HepG2 (cell line): ENCODE results near the gene NINJ2. TPM values are rescaled to one million over a fixed set of nuclear protein-coding genes. Genes with fewer than 3 reads are reported as not detected.
A peak's percentile ranks its signal among the peaks of the same experiment; 100 is the strongest.

ENCODE experiments used
- CHCHD3 ChIP-seq: sonication (generic); formaldehyde crosslinking; IDR thresholded peaks from 2 replicates; pipeline ENCODE4 v1.8.0; 2022; ENCODE audit warnings: mild to moderate bottlenecking, missing genetic modification reagents, moderate library complexity
- KLF6 ChIP-seq: IDR thresholded peaks from 2 replicates; pipeline ENCODE4 v1.8.0; 2016; ENCODE audit warnings: missing biosample characterization, missing genetic modification reagents
- PHF21A ChIP-seq: sonication (generic); formaldehyde crosslinking; IDR thresholded peaks from 2 replicates; pipeline ENCODE4 v1.5.0; 2020; ENCODE audit warnings: mild to moderate bottlenecking, missing genetic modification reagents
- PRMT3 ChIP-seq: sonication (generic); formaldehyde crosslinking; IDR thresholded peaks from 2 replicates; pipeline ENCODE4 v1.8.1; 2022; ENCODE audit warnings: low read depth, mild to moderate bottlenecking, moderate library complexity, missing genetic modification reagents, borderline replicate concordance
- RAD21 ChIP-seq: fragments of 450-650 bp; formaldehyde crosslinking; IDR thresholded peaks from 2 replicates; pipeline ENCODE4 v1.5.0; 2020; ENCODE audit warnings: mild to moderate bottlenecking
- RXRA ChIP-seq: sonication (generic); formaldehyde crosslinking; IDR thresholded peaks from 2 replicates; pipeline ENCODE4 v1.5.1; 2020; ENCODE audit warnings: missing genetic modification reagents
- TGIF2 ChIP-seq: IDR thresholded peaks from 2 replicates; pipeline ENCODE4 v1.6.1; 2016; ENCODE audit warnings: control low read depth, missing compliant biosample characterization
- ZBTB3 ChIP-seq: sonication (generic); formaldehyde crosslinking; IDR thresholded peaks from 2 replicates; pipeline ENCODE4 v1.4.0; 2020; ENCODE audit warnings: low read depth, mild to moderate bottlenecking, moderate library complexity, missing genetic modification reagents, borderline replicate concordance
- ZBTB7B ChIP-seq: sonication (generic); formaldehyde crosslinking; IDR thresholded peaks from 2 replicates; pipeline ENCODE4 v1.4.0; 2020; ENCODE audit warnings: missing genetic modification reagents
- ZNF235 ChIP-seq: sonication (generic); formaldehyde crosslinking; IDR thresholded peaks from 2 replicates; pipeline ENCODE4 v1.8.1; 2023; ENCODE audit warnings: mild to moderate bottlenecking, missing genetic modification reagents, borderline replicate concordance
- ZNF441 ChIP-seq: sonication (generic); formaldehyde crosslinking; IDR thresholded peaks from 2 replicates; pipeline ENCODE4 v1.7.0; 2021; ENCODE audit warnings: missing genetic modification reagents, borderline replicate concordance
- ZNF598 ChIP-seq: sonication (generic); formaldehyde crosslinking; IDR thresholded peaks from 2 replicates; pipeline ENCODE4 v1.5.1; 2020; ENCODE audit warnings: mild to moderate bottlenecking, missing genetic modification reagents, borderline replicate concordance
- ZNF7 ChIP-seq: IDR thresholded peaks from 2 replicates; pipeline ENCODE4 v1.6.1; 2016; ENCODE audit warnings: missing biosample characterization, missing genetic modification reagents
- ZNF883 ChIP-seq: sonication (generic); formaldehyde crosslinking; IDR thresholded peaks from 2 replicates; pipeline ENCODE4 v1.5.1; 2020; ENCODE audit warnings: mild to moderate bottlenecking, missing genetic modification reagents; ENCODE audit errors: not compliant biosample characterization
- ZSCAN29 ChIP-seq: sonication (generic); formaldehyde crosslinking; conservative IDR thresholded peaks from 2 replicates; pipeline ENCODE4 v1.4.0; 2020; ENCODE audit warnings: mild to moderate bottlenecking, missing genetic modification reagents
- polyA plus RNA-seq, 8 experiments: library from polyadenylated mRNA; depleted of rRNA in 3 of 8; stranded (reverse) in 7 of 8; unstranded in 1 of 8; fragments of >200 nt; fragmentation: Illumina TruSeq in 4 of 8; extraction: Trizol in 4 of 8; gene quantifications; 2 replicates each; pipeline versions ENCODE4 v1.2.1 to v1.2.3, GENCODE V29; 2011 to 2016; ENCODE audit warnings: low read depth in 4 of 8, missing spikeins in 1 of 8, mixed read lengths in 1 of 8; ENCODE audit not compliant: insufficient read depth in 1 of 8
- total RNA-seq, 5 experiments: library from RNA; depleted of rRNA; stranded (reverse); fragments of >200 nt; fragmentation: Illumina TruSeq; extraction: Trizol; gene quantifications; 2 replicates each; pipeline ENCODE4 v1.2.3, GENCODE V29; 2016; ENCODE audit warnings: low read depth in 1 of 5
- TF ChIP-seq, protein P1 (sequence below): sonication (generic); formaldehyde crosslinking; IDR thresholded peaks from 2 replicates; pipeline ENCODE4 v1.4.0; 2020; ENCODE audit warnings: missing genetic modification reagents
- TF ChIP-seq, protein P2 (sequence below), 2 experiments: sonication (generic) in 1 of 2; formaldehyde crosslinking in 1 of 2; IDR thresholded peaks; 2 replicates each; pipeline versions ENCODE4 v1.6.1 to v1.9.0; 2014 to 2022; ENCODE audit warnings: antibody characterized with exemption in 1 of 2, borderline replicate concordance in 1 of 2, inconsistent platforms in 1 of 2, low read depth in 1 of 2, missing genetic modification reagents in 1 of 2
- TF ChIP-seq, protein P3 (sequence below): sonication (generic); formaldehyde crosslinking; IDR thresholded peaks from 2 replicates; pipeline ENCODE4 v1.5.0; 2020; ENCODE audit warnings: missing genetic modification reagents
- TF ChIP-seq, protein P4 (sequence below): sonication (generic); formaldehyde crosslinking; IDR thresholded peaks from 2 replicates; pipeline ENCODE4 v1.4.0; 2020; ENCODE audit warnings: missing genetic modification reagents

Gene NINJ2
- total and polyA plus RNA-seq, 2 of the 13 experiments (the other 11 are each of a cell fraction or from before 2014, with no cell fraction given): 0.62 to 3.8 TPM

DNA sequence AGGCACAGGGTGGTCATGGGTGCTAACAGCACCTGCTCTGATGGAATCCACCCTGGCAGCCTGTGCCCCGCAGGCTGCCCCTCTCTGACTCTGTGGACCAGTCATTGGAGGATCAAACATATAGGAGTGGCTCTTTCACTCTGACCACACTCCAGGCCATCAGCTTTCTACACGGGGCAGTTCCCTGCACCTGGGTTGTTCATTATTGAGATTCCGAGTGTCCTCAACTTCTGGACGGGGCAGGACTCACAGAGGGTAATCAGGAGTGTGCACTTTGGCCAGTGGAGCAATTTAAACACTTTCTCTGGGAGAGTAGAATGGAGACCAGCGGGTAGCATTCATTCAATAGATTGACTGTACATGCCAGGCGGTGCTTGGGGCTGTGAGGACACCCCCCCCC is 94.8 kb downstream of the NINJ2 start (continued):
- TF ChIP-seq, protein P1, sequence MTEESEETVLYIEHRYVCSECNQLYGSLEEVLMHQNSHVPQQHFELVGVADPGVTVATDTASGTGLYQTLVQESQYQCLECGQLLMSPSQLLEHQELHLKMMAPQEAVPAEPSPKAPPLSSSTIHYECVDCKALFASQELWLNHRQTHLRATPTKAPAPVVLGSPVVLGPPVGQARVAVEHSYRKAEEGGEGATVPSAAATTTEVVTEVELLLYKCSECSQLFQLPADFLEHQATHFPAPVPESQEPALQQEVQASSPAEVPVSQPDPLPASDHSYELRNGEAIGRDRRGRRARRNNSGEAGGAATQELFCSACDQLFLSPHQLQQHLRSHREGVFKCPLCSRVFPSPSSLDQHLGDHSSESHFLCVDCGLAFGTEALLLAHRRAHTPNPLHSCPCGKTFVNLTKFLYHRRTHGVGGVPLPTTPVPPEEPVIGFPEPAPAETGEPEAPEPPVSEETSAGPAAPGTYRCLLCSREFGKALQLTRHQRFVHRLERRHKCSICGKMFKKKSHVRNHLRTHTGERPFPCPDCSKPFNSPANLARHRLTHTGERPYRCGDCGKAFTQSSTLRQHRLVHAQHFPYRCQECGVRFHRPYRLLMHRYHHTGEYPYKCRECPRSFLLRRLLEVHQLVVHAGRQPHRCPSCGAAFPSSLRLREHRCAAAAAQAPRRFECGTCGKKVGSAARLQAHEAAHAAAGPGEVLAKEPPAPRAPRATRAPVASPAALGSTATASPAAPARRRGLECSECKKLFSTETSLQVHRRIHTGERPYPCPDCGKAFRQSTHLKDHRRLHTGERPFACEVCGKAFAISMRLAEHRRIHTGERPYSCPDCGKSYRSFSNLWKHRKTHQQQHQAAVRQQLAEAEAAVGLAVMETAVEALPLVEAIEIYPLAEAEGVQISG (CRISPR knock-in tag): no peak
- TF ChIP-seq ZBTB7B (CRISPR knock-in tag) (0 out of 2 replicates have a peak, but pooled peaks have one; percentile 15), ZNF598 (CRISPR knock-in tag) (no peak), ZNF883 (CRISPR knock-in tag) (no peak), TGIF2 (CRISPR knock-in tag) (no peak), ZNF235 (CRISPR knock-in tag) (no peak), ZNF7 (CRISPR knock-in tag) (no peak), PHF21A (CRISPR knock-in tag) (peak; percentile 47; the same call in 1 of the 2 replicates), CHCHD3 (CRISPR knock-in tag) (no peak), PRMT3 (no peak), ZBTB3 (CRISPR knock-in tag) (no peak), RXRA (CRISPR knock-in tag) (no peak), KLF6 (CRISPR knock-in tag) (no peak), ZNF441 (CRISPR knock-in tag) (no peak), RAD21 (CRISPR knock-in tag) (no peak), ZSCAN29 (no peak)
- TF ChIP-seq, protein P2, sequence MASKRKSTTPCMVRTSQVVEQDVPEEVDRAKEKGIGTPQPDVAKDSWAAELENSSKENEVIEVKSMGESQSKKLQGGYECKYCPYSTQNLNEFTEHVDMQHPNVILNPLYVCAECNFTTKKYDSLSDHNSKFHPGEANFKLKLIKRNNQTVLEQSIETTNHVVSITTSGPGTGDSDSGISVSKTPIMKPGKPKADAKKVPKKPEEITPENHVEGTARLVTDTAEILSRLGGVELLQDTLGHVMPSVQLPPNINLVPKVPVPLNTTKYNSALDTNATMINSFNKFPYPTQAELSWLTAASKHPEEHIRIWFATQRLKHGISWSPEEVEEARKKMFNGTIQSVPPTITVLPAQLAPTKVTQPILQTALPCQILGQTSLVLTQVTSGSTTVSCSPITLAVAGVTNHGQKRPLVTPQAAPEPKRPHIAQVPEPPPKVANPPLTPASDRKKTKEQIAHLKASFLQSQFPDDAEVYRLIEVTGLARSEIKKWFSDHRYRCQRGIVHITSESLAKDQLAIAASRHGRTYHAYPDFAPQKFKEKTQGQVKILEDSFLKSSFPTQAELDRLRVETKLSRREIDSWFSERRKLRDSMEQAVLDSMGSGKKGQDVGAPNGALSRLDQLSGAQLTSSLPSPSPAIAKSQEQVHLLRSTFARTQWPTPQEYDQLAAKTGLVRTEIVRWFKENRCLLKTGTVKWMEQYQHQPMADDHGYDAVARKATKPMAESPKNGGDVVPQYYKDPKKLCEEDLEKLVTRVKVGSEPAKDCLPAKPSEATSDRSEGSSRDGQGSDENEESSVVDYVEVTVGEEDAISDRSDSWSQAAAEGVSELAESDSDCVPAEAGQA (IDR thresholded peaks at IDR 0.05; ENCODE audit: low read depth): no peak
- TF ChIP-seq, protein P2 (CRISPR knock-in tag; IDR thresholded peaks at IDR 0.05; ENCODE audit: borderline replicate concordance): no peak
- TF ChIP-seq, protein P3, sequence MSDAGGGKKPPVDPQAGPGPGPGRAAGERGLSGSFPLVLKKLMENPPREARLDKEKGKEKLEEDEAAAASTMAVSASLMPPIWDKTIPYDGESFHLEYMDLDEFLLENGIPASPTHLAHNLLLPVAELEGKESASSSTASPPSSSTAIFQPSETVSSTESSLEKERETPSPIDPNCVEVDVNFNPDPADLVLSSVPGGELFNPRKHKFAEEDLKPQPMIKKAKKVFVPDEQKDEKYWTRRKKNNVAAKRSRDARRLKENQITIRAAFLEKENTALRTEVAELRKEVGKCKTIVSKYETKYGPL: no peak
- TF ChIP-seq, protein P4, sequence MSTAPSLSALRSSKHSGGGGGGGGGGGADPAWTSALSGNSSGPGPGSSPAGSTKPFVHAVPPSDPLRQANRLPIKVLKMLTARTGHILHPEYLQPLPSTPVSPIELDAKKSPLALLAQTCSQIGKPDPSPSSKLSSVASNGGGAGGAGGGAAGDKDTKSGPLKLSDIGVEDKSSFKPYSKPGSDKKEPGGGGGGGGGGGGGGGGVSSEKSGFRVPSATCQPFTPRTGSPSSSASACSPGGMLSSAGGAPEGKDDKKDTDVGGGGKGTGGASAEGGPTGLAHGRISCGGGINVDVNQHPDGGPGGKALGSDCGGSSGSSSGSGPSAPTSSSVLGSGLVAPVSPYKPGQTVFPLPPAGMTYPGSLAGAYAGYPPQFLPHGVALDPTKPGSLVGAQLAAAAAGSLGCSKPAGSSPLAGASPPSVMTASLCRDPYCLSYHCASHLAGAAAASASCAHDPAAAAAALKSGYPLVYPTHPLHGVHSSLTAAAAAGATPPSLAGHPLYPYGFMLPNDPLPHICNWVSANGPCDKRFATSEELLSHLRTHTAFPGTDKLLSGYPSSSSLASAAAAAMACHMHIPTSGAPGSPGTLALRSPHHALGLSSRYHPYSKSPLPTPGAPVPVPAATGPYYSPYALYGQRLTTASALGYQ (CRISPR knock-in tag): no peak
